Fibroblast of peridontal ligament (primary cell): ENCODE data around the gene CXCR1.
"Not testable (repeated sequence)": the region's sequence is repeated elsewhere in the genome, so short reads cannot be mapped to it uniquely, and the experiment has no call there.

Source experiments
- DNase-seq: peaks from one replicate; pipeline ENCODE4 v3.0.0-alpha.2; 2010; ENCODE audit errors: extremely low read depth

The CXCR1 gene

GRCh38 chr2:218166791-218167190 lies at the start of gene CXCR1:
Gene CXCR1 (minus strand): TSS chr2:218166962. CDS start chr2:218165211, 1,751 bp downstream.
- no peak for DNase-seq

GRCh38 chr2:218216336-218216673 lies 49.5 kb upstream of the CXCR1 start:
- no peak for DNase-seq

DNA sequence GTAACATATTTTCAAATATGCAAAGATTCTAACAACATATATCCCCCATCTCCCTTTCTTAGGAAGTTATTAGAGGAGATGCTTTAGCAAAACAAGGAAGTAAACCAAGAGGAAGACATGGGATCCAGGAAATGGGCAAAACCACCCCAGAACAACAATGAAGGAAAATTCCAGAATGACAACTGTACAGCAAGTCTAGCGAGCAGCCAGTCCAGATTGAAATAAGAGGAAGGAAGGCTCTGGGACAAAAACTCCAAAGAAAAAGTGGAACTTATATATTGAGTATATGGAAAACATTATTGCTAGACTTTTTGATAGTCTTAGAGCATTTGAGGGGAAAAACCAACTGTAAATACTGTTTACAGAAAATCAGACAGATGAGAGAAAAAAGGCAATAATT lies 47.4 kb upstream of the CXCR1 start:
- no peak for DNase-seq

DNA sequence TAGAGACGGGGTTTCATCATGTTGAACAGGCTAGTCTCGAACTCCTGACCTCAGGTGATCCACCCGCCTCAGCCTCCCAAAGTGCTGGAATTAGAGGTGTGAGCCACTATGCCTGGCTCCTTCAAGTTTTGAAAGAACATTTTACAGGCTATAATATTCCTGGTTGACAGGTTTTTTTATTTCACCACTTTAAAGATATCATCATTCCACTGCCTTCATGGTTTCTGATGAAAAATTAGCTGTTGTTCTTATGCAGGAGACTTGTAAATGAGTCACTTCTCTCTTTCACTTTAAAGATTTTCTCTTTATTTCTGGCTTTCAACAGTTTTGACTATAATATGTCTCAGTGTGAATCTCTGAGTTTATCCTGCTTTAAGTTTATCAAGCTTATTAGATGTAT lies 42.3 kb upstream of the CXCR1 start:
- DNase-seq, result no peak

DNA sequence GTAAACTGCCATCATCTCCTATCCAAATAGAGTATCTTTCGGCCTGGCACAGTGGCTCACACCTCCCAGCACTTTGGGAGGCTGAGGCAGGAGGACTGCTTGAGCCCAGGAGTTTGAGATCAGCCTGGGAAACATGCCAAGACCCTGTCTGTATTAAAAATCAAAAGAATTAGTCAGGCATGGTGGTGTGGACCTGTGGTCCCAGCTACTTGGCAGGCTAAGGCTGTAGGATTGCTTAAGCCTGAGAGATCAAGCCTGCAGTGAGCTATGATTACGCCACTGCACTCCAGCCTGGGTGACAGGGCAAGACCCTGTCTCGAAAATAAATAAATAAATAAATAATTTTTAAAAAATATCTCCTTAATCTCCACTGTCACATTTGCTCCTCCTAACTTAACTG lies 35.5 kb upstream of the CXCR1 start:
- no peak for DNase-seq

DNA sequence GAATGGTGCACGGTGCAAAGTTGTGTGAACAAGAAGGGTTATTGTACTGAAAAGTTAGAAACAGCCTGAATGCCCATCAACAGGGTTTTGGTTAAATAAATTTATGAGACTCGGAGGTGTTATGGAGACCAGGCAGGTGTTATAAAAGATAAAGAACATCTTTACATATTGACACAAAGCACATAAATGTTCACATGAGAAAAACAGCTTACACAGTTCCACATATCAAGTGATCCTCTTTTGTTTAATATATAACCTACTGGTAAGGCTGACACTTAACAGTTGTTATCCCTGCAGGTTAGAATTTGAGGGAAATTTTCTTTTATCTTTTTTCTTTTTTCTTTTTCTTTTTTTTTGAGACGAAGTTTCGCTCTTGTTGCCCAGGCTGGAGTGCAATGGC lies 30.2 kb upstream of the CXCR1 start:
- DNase-seq, result no peak

GRCh38 chr2:218194880-218195279 lies 28.1 kb upstream of the CXCR1 start:
- no peak for DNase-seq

DNA sequence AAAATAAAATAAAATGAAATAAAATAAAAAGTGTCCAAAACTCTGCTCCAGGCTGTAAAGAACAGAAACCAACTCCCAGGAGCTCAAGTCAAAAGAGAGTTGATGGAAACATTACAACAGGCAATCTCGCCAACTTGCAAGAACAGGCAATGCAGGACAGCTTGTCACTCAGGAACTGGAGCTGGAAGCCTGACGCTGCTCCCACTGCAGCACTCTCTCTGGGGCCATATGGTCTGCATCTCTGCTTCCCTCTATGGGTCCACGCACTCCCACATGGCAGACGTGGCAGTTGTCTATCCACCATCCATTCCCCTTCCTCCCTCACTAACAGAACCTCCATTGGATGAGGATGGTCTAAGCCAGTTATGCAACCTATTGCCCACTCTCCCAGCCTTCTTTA lies 26.9 kb upstream of the CXCR1 start:
- DNase-seq, result no peak

- no peak for DNase-seq
Observed at GRCh38 chr2:218192902-218193430, 26.2 kb upstream of the CXCR1 start.

GRCh38 chr2:218188528-218188927 lies 21.8 kb upstream of the CXCR1 start:
- DNase-seq, result no peak

GRCh38 chr2:218187296-218188015 lies 20.7 kb upstream of the CXCR1 start:
- DNase-seq, result no peak

DNA sequence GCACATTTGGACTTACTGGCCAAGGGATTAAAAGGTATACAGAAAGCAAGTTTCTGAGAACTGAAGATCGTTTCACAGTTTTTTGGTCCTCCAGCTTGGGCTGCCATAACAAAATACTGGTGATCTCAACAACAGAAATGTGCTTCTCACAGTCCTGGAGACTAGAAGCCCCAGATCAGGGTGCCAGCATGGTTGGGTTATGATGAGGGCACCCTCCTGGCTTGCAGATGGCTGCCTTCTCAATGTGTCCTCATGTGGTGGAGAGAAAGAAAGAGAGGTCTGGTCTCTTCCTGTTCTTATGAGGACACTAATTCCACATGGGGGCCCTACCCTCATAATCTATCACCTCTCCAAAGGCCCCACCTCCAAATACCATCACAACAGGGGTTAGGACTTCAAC lies 20.1 kb upstream of the CXCR1 start:
- no peak for DNase-seq

GRCh38 chr2:218186355-218186766 lies 19.6 kb upstream of the CXCR1 start:
- peak; percentile 77 for DNase-seq

GRCh38 chr2:218184331-218184730 lies 17.6 kb upstream of the CXCR1 start:
- DNase-seq, result no peak

DNA sequence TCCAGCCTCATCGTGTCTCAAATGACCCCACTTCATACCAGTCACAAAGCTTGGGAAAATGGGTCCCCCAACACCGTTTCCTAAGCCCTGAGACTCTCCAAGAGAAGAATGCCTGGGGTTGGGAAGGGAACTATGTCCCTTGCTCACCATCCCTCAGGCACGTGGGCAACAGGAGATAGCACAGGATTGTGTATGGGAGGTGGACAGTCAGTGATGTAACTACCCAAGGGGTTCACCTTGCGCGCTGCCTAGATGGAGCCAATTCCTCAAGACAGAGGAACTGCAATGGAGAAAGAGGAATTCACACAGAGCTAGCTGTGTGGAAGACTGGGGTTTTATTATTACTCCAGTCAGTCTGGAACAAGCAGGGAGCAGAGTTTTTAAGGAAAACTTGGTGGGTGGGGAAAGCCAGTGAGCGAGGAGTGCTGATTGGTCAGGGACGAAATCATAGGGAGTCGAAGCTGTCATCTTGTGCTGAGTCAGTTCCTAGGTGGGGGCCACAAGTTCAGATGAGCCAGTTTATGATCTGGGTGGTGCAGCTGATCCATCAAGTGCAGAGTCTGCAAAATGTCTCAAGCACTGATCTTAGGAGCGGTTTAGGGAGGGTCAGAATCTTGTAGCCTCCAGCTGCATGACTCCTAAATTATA lies 13.8 kb upstream of the CXCR1 start:
- DNase-seq, result no peak

GRCh38 chr2:218179782-218180181 lies 13.0 kb upstream of the CXCR1 start:
- no peak for DNase-seq

GRCh38 chr2:218172845-218173244 lies 6.1 kb upstream of the CXCR1 start:
- DNase-seq, result no peak

- not testable (repeated sequence) for DNase-seq
Observed at GRCh38 chr2:218171744-218172143, 5.0 kb upstream of the CXCR1 start.

DNA sequence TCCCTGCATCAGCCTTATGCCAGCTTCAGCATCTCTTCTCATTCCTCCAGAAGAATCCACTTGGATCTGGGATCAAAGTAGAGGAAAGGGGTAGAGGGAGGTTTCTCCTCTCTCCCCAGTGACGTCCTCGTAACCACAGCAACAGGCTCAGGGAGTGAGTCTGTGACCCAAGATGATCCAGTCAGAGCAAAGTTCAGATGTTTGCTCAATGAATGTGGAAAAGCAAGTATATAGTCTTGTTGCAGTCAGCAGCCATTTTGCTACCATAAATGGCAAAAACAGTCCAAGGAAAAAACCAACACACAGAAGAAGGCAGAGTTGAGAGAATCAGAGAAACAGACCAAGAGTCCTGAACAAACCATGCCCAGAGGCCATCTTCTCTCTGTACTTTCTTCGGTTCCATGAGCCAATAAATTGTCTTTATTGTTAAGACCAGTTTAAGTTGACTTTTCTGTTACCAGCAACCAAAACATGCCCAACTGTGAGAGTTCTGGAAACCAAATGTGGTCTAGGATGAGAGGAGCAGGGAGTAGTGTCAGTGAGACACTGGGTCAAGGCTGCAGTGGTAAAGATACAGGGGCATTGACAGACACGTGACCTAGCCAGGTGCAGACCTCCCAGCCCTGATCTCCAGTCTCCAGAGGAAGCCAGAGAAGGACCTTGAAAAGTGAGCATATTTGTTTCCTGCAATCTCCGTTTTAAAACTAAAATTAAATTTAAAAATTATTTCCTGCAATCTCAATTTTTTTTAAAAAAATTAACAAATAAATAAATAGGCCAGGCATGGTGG lies 3.2 kb upstream of the CXCR1 start:
- DNase-seq, result no peak

- DNase-seq, result no peak
Observed at GRCh38 chr2:218168635-218169462, 2.1 kb upstream of the CXCR1 start.

GRCh38 chr2:218168016-218168415 lies 1.3 kb upstream of the CXCR1 start:
- DNase-seq, result no peak

- no peak for DNase-seq
Observed at GRCh38 chr2:218162814-218163213, 3.9 kb downstream of the CXCR1 start.
